H9 (cell line): ENCODE measurements around the gene NCAM1. TPM values are rescaled to one million over a fixed set of nuclear protein-coding genes. Genes with fewer than 3 reads are reported as not detected.

Experiments used
- DNase-seq: peaks from one replicate; pipeline ENCODE4 v3.0.0-alpha.2; 2017
- H2AFZ ChIP-seq: one replicate; pipeline ENCODE4 v1.6.1; 2013; ENCODE audit warnings: mild to moderate bottlenecking, low read length, control low read depth, moderate library complexity
- H2AK5ac ChIP-seq: 2 replicates; pipeline ENCODE4 v1.6.1; 2013; ENCODE audit warnings: low read length, control low read depth, mixed read lengths; ENCODE audit not compliant: insufficient read length
- H2BK120ac ChIP-seq: one replicate; pipeline ENCODE4 v1.6.1; 2013; ENCODE audit warnings: low read depth, mild to moderate bottlenecking, low read length, control low read depth, inconsistent platforms; ENCODE audit not compliant: poor library complexity, severe bottlenecking
- H2BK12ac ChIP-seq: 2 replicates; pipeline ENCODE4 v1.6.1; 2013; ENCODE audit warnings: low read length, control low read depth, mixed read lengths, low read depth; ENCODE audit not compliant: insufficient read length
- H2BK15ac ChIP-seq: 2 replicates; pipeline ENCODE4 v1.6.1; 2013; ENCODE audit warnings: low read depth, low read length, control low read depth
- H2BK20ac ChIP-seq: one replicate; pipeline ENCODE4 v1.6.1; 2013; ENCODE audit warnings: low read depth, mild to moderate bottlenecking, low read length, control low read depth, inconsistent platforms; ENCODE audit not compliant: poor library complexity, severe bottlenecking
- H2BK5ac ChIP-seq: 2 replicates; pipeline ENCODE4 v1.6.1; 2013; ENCODE audit warnings: low read length, control low read depth, mixed read lengths; ENCODE audit not compliant: insufficient read length
- H3K14ac ChIP-seq: 2 replicates; pipeline ENCODE4 v1.6.1; 2013; ENCODE audit warnings: low read length, control low read depth; ENCODE audit not compliant: insufficient read depth
- H3K18ac ChIP-seq: 2 replicates; pipeline ENCODE4 v1.6.1; 2013; ENCODE audit warnings: low read depth, mild to moderate bottlenecking, mixed read lengths, low read length, control low read depth; ENCODE audit not compliant: insufficient read length
- H3K23ac ChIP-seq: 2 replicates; pipeline ENCODE4 v1.6.1; 2013; ENCODE audit warnings: low read length, control low read depth, mixed read lengths, low read depth; ENCODE audit not compliant: insufficient read length
- H3K23me2 ChIP-seq: 2 replicates; pipeline ENCODE4 v1.6.1; 2013; ENCODE audit warnings: low read depth, mild to moderate bottlenecking, mixed read lengths, low read length, control low read depth; ENCODE audit not compliant: insufficient read length, poor library complexity, severe bottlenecking
- H3K27ac ChIP-seq: 2 replicates; pipeline ENCODE4 v1.5.1; 2013; ENCODE audit warnings: low read length, control low read depth, mixed read lengths, low read depth; ENCODE audit not compliant: insufficient read length
- H3K27me3 ChIP-seq: 2 replicates; pipeline ENCODE4 v1.6.1; 2013; ENCODE audit warnings: low read length, control low read depth, inconsistent platforms; ENCODE audit not compliant: insufficient read depth
- H3K4ac ChIP-seq: 2 replicates; pipeline ENCODE4 v1.6.1; 2013; ENCODE audit warnings: low read depth, mild to moderate bottlenecking, control low read depth, inconsistent platforms, low read length, moderate library complexity
- H3K4me1 ChIP-seq: 2 replicates; pipeline ENCODE4 v1.6.1; 2013; ENCODE audit warnings: low read length, control low read depth, inconsistent platforms; ENCODE audit not compliant: insufficient read depth
- H3K4me2 ChIP-seq: 2 replicates; pipeline ENCODE4 v1.6.1; 2013; ENCODE audit warnings: low read length, control low read depth, mixed read lengths; ENCODE audit not compliant: insufficient read length, insufficient read depth
- H3K56ac ChIP-seq: 2 replicates; pipeline ENCODE4 v1.6.1; 2013; ENCODE audit warnings: low read depth, mild to moderate bottlenecking, mixed read lengths, low read length, control low read depth; ENCODE audit not compliant: insufficient read length
- H3K79me1 ChIP-seq: 2 replicates; pipeline ENCODE4 v1.6.1; 2013; ENCODE audit warnings: low read depth, mild to moderate bottlenecking, moderate library complexity, low read length, control low read depth, inconsistent platforms; ENCODE audit not compliant: insufficient read depth, poor library complexity, severe bottlenecking
- H3K79me2 ChIP-seq: 2 replicates; pipeline ENCODE4 v1.6.1; 2013; ENCODE audit warnings: low read length, control low read depth, inconsistent platforms; ENCODE audit not compliant: insufficient read depth
- H3K9ac ChIP-seq: 2 replicates; pipeline ENCODE4 v1.6.1; 2013; ENCODE audit warnings: low read length, control low read depth, mixed read lengths; ENCODE audit not compliant: insufficient read length; ENCODE audit errors: extremely low read depth
- H3K9me3 ChIP-seq: one replicate; pipeline ENCODE4 v1.6.1; 2013; ENCODE audit warnings: low read depth, low read length, inconsistent platforms; ENCODE audit not compliant: control insufficient read depth
- H3T11ph ChIP-seq: one replicate; pipeline ENCODE4 v1.6.1; 2013; ENCODE audit warnings: mild to moderate bottlenecking, low read length, control low read depth, inconsistent platforms
- H4K20me1 ChIP-seq: one replicate; pipeline ENCODE4 v1.6.1; 2013; ENCODE audit not compliant: control insufficient read depth, insufficient read length, insufficient read depth
- H4K5ac ChIP-seq: 2 replicates; pipeline ENCODE4 v1.6.1; 2013; ENCODE audit warnings: low read depth, mild to moderate bottlenecking, mixed read lengths, low read length, control low read depth; ENCODE audit not compliant: insufficient read length
- H4K8ac ChIP-seq: replicated peaks from 2 replicates; pipeline ENCODE4 v1.6.1; 2013; ENCODE audit warnings: low read length, control low read depth, mixed read lengths, low read depth; ENCODE audit not compliant: insufficient read length
- H4K91ac ChIP-seq: 2 replicates; pipeline ENCODE4 v1.6.1; 2013; ENCODE audit warnings: low read depth, mild to moderate bottlenecking, moderate library complexity, mixed read lengths, low read length, control low read depth; ENCODE audit not compliant: insufficient read length
- H3K27ac Mint-ChIP-seq, 3 experiments: 2 replicates in 2 of 3; 3 replicates in 1 of 3; pipeline ENCODE4 v1.8.0; 2020 to 2021; ENCODE audit warnings: mixed read lengths in 3 of 3, mild to moderate bottlenecking in 1 of 3, moderate library complexity in 1 of 3
- H3K27me3 Mint-ChIP-seq: 2 replicates; pipeline ENCODE4 v1.8.0; 2021; ENCODE audit warnings: low read depth, mild to moderate bottlenecking, moderate library complexity, mixed read lengths
- H3K36me3 Mint-ChIP-seq, 3 experiments: 2 replicates in 2 of 3; 3 replicates in 1 of 3; pipeline ENCODE4 v1.8.0; 2020 to 2021; ENCODE audit warnings: low read depth in 3 of 3, mixed read lengths in 3 of 3; ENCODE audit not compliant: insufficient read depth in 1 of 3
- H3K4me1 Mint-ChIP-seq, 2 experiments: 2 replicates each; pipeline ENCODE4 v1.8.0; 2020; ENCODE audit warnings: mixed read lengths in 2 of 2
- H3K4me3 Mint-ChIP-seq, 2 experiments: 2 replicates in 1 of 2; 3 replicates in 1 of 2; pipeline ENCODE4 v1.8.0; 2020 to 2021; ENCODE audit warnings: mild to moderate bottlenecking in 2 of 2, mixed read lengths in 2 of 2, moderate library complexity in 1 of 2
- H3K9me3 Mint-ChIP-seq, 2 experiments: 2 replicates in 1 of 2; 3 replicates in 1 of 2; pipeline ENCODE4 v1.8.0; 2020; ENCODE audit warnings: mild to moderate bottlenecking in 2 of 2, mixed read lengths in 2 of 2, moderate library complexity in 1 of 2
- WGBS: extraction: QIAGEN DNeasy Blood & Tissue Kit; methylation state at CpG from one replicate; pipeline ENCODE4 v1.1.7; 2013; ENCODE audit warnings: missing lambda C conversion rate, low lambda C conversion rate, mixed read lengths; ENCODE audit not compliant: insufficient read length; ENCODE audit errors: extremely low coverage; 5-methylcytosine and 5-hydroxymethylcytosine counted together
- total RNA-seq: library from RNA; stranded (reverse); gene quantifications from 2 replicates; pipeline ENCODE4 v1.2.1, GENCODE V29; 2021
- TF ChIP-seq, protein P1 (sequence below): fragments of 200-600 bp; sonication (generic); conservative IDR thresholded peaks from 3 replicates; pipeline ENCODE4 v1.8.0; 2021; ENCODE audit warnings: antibody characterized with exemption, mild to moderate bottlenecking

Gene NCAM1
- total RNA-seq, 1 experiment from 2014 or later = 2.5 TPM

DNA sequence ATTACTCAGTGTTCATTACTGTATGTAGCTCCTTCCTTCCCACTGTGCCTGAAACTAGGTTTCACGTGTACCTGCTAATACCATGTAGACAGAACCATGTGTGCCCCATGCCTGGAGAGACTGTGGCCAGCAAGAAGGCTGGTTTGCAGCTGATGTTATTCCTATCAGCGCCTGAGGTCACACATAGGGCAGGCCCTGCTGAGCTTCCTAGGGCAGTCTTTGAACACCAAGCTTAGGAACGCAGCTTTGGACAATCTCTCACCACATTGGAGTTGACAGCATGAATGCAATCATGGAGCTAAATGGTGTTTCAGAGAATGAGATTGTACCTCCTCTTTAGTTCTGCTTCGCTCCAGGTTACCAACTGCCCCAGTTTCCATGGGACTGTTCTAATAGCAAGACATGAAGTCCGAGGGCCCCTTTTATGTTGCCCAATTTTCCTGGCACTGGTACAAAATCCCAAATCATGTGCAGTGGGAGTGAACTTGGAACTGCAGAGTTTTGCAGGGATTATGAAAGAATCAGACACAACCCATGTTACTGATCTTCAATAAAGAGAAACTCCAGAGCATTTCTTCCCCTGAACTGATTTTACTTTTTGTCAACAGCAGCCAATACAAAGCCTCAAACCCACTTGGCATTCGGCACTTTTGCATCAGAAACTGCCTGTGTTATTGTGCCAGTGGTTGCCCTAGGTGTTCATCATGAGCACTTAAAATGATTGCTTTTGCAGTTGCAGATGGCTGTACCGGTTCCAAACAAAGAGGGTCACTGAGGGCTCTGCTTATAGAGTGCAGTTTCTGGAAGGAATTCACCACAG, 199.0 kb downstream of the NCAM1 start:
- Histone ChIP-seq H3K79me1 (no peaks in the 10 kb centered on the region), H2AFZ (no peak overlapping the region), H4K8ac (no peak overlapping the region), H2BK5ac (no peak overlapping the region), H3K23ac (no peak overlapping the region), H4K91ac (no peak overlapping the region), H3T11ph (no peak overlapping the region), H4K5ac (no peak overlapping the region), H2BK12ac (no peak overlapping the region), H2BK15ac (no peak overlapping the region), H3K9me3 (no peaks in the 10 kb centered on the region), H2BK120ac (no peak overlapping the region), H2BK20ac (no peak overlapping the region), H4K20me1 (no peaks in the 10 kb centered on the region), H3K14ac (no peak overlapping the region), H2AK5ac (no peak overlapping the region), H3K4me2 (no peak overlapping the region), H3K27ac (no peak overlapping the region), H3K4me1 (no peaks in the 10 kb centered on the region), H3K23me2 (no peaks in the 10 kb centered on the region), H3K27me3 (no peaks in the 10 kb centered on the region), H3K79me2 (no peaks in the 10 kb centered on the region), H3K56ac (no peak overlapping the region), H3K18ac (no peak overlapping the region), H3K9ac (no peak overlapping the region), H3K4ac (no peak overlapping the region)
- TF ChIP-seq, protein P1, sequence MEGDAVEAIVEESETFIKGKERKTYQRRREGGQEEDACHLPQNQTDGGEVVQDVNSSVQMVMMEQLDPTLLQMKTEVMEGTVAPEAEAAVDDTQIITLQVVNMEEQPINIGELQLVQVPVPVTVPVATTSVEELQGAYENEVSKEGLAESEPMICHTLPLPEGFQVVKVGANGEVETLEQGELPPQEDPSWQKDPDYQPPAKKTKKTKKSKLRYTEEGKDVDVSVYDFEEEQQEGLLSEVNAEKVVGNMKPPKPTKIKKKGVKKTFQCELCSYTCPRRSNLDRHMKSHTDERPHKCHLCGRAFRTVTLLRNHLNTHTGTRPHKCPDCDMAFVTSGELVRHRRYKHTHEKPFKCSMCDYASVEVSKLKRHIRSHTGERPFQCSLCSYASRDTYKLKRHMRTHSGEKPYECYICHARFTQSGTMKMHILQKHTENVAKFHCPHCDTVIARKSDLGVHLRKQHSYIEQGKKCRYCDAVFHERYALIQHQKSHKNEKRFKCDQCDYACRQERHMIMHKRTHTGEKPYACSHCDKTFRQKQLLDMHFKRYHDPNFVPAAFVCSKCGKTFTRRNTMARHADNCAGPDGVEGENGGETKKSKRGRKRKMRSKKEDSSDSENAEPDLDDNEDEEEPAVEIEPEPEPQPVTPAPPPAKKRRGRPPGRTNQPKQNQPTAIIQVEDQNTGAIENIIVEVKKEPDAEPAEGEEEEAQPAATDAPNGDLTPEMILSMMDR = no peak
- Mint-ChIP-seq H3K9me3 (no peaks in the 10 kb centered on the region), H3K27me3 (no peaks in the 10 kb centered on the region; the same call in none of the 2 replicates), H3K36me3 (no peaks in the 10 kb centered on the region), H3K27ac (peak overlapping the region in 1 of 3 experiments; percentile 63; a peak in 1 of 7 replicates), H3K4me3 (no peak overlapping the region), H3K4me1 (peaks cover 9 to 11% of the 10 kb centered on the region in 2 experiments)
- DNase-seq = no peak
- WGBS = no CpG with 5 or more reads among the region's 7 CpGs
